Neural crest cell (in vitro differentiated cells): Measurements from ENCODE around the gene USP21. TPM values are rescaled to one million over a fixed set of nuclear protein-coding genes. Genes with fewer than 3 reads are reported as not detected.

Experiments used
- DNase-seq: peaks from one replicate; pipeline ENCODE4 v3.0.0; 2021; ENCODE audit warnings: low read depth, mixed read lengths, low spot score
- H3K27ac Mint-ChIP-seq: one replicate; pipeline ENCODE4 v1.8.0; 2021; ENCODE audit warnings: mild to moderate bottlenecking, mixed read lengths; ENCODE audit not compliant: unreplicated experiment
- H3K27me3 Mint-ChIP-seq: 2 replicates; pipeline ENCODE4 v1.8.0; 2021; ENCODE audit warnings: low read depth, mild to moderate bottlenecking, mixed read lengths
- H3K36me3 Mint-ChIP-seq: 2 replicates; pipeline ENCODE4 v1.8.0; 2021; ENCODE audit warnings: low read depth, mild to moderate bottlenecking, mixed read lengths
- H3K4me1 Mint-ChIP-seq: 2 replicates; pipeline ENCODE4 v1.8.0; 2021; ENCODE audit warnings: mixed read lengths
- H3K4me3 Mint-ChIP-seq: one replicate; pipeline ENCODE4 v1.8.0; 2021; ENCODE audit warnings: mild to moderate bottlenecking, mixed read lengths
- H3K9me3 Mint-ChIP-seq: 2 replicates; pipeline ENCODE4 v1.8.0; 2021; ENCODE audit warnings: mixed read lengths
- total RNA-seq: library from RNA; stranded (reverse); gene quantifications from 2 replicates; pipeline ENCODE4 v1.2.1, GENCODE V29; 2021
- TF ChIP-seq, protein P1 (sequence below): fragments of 200-600 bp; sonication (generic); conservative IDR thresholded peaks from 2 replicates; pipeline ENCODE4 v1.5.0; 2021; ENCODE audit warnings: antibody characterized with exemption, mild to moderate bottlenecking

The USP21 gene
- total RNA-seq, 1 donor from 2014 or later: 45.2 TPM

DNA sequence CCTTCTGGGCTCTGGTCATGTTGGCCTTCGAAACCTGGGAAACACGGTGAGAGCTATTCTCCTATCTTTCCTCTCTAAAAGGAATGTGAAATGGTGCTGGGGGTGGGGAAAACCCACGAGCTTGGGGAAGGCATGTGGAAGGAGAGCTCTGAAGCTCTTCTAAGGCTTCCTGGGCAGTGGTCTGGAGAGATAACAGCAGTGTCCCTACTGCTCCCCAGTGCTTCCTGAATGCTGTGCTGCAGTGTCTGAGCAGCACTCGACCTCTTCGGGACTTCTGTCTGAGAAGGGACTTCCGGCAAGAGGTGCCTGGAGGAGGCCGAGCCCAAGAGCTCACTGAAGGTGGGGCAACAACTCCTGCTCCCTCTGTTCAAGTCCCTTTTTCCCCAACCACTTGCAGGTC is 2.8 kb downstream of the USP21 start:
- Mint-ChIP-seq H3K4me1 (peaks cover 51% of the 10 kb centered on the region), H3K4me3 (peak overlapping the region; percentile 94), H3K27ac (no peak overlapping the region), H3K9me3 (no peaks in the 10 kb centered on the region), H3K27me3 (no peaks in the 10 kb centered on the region), H3K36me3 (peaks cover 3% of the 10 kb centered on the region)
- TF ChIP-seq, protein P1, sequence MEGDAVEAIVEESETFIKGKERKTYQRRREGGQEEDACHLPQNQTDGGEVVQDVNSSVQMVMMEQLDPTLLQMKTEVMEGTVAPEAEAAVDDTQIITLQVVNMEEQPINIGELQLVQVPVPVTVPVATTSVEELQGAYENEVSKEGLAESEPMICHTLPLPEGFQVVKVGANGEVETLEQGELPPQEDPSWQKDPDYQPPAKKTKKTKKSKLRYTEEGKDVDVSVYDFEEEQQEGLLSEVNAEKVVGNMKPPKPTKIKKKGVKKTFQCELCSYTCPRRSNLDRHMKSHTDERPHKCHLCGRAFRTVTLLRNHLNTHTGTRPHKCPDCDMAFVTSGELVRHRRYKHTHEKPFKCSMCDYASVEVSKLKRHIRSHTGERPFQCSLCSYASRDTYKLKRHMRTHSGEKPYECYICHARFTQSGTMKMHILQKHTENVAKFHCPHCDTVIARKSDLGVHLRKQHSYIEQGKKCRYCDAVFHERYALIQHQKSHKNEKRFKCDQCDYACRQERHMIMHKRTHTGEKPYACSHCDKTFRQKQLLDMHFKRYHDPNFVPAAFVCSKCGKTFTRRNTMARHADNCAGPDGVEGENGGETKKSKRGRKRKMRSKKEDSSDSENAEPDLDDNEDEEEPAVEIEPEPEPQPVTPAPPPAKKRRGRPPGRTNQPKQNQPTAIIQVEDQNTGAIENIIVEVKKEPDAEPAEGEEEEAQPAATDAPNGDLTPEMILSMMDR: no peak
- no peak for DNase-seq

DNA sequence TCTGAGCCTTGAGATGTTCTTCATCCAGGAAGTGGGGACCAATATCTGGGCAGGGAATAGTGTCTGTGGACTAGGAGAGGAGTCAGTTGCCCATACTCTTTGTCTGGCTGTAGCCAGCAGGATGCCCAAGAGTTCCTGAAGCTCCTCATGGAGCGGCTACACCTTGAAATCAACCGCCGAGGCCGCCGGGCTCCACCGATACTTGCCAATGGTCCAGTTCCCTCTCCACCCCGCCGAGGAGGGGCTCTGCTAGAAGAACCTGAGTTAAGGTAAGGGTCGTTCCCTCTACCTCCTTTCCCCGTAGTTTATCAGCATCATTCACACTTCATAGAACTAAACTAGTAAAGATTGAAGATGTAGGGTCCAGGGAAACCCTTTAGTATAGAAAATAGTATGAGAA is 3.5 kb downstream of the USP21 start:
- peaks cover 54% of the 10 kb centered on the region for H3K4me1 Mint-ChIP-seq
- TF ChIP-seq, protein P1: no peak
- H3K9me3 Mint-ChIP-seq: no peaks in the 10 kb centered on the region
- peak overlapping the region; percentile 94 for H3K4me3 Mint-ChIP-seq
- H3K27ac Mint-ChIP-seq: no peak overlapping the region
- DNase-seq: no peak
- no peaks in the 10 kb centered on the region for H3K27me3 Mint-ChIP-seq
- peaks cover 3% of the 10 kb centered on the region for H3K36me3 Mint-ChIP-seq

DNA sequence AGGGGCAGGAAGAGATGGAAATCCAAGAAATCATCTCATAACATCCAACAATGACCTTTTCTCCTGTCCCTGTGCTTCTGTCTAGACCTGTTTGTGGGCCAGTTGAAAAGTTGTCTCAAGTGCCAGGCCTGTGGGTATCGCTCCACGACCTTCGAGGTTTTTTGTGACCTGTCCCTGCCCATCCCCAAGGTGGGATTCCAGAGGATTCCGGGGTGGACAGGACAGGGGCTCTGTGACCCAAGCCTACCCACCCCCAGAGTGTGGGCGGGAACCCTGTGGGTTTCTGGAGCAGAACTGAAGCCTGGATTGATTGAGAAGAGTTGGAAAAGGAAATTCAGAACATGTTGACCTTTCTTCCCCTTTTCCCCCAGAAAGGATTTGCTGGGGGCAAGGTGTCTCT is 4.5 kb downstream of the USP21 start:
- no peaks in the 10 kb centered on the region for H3K27me3 Mint-ChIP-seq
- TF ChIP-seq, protein P1: no peak
- H3K36me3 Mint-ChIP-seq: peaks cover 3% of the 10 kb centered on the region
- peak overlapping the region; percentile 94 for H3K4me3 Mint-ChIP-seq
- no peaks in the 10 kb centered on the region for H3K9me3 Mint-ChIP-seq
- no peak for DNase-seq
- H3K4me1 Mint-ChIP-seq: peaks cover 55% of the 10 kb centered on the region
- H3K27ac Mint-ChIP-seq: no peak overlapping the region

DNA sequence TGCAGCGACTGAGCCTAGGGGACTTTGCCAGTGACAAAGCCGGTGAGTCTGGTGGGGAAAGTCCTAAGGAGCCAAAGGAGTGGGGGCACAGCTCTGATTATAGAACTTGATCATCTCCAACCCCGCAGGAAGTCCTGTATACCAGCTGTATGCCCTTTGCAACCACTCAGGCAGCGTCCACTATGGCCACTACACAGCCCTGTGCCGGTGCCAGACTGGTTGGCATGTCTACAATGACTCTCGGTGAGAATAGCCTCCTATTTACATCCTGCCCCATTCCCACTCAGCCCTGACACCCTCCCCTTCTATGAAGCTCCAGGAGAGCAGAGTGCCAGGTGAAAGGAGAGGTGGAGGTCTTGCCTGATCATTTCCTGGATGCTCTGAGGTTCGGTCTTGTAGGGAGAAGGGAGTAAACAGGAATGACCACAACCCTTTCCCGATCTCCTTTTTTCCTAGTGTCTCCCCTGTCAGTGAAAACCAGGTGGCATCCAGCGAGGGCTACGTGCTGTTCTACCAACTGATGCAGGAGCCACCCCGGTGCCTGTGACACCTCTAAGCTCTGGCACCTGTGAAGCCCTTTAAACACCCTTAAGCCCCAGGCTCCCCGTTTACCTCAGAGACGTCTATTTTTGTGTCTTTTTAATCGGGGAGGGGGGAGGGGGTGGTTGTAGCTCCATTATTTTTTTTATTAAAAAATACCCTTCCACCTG is 5.8 kb downstream of the USP21 start:
- no peaks in the 10 kb centered on the region for H3K27me3 Mint-ChIP-seq
- peak overlapping the region; percentile 94 for H3K4me3 Mint-ChIP-seq
- no peaks in the 10 kb centered on the region for H3K9me3 Mint-ChIP-seq
- no peak for DNase-seq
- peaks cover 46% of the 10 kb centered on the region for H3K4me1 Mint-ChIP-seq
- H3K27ac Mint-ChIP-seq: peak overlapping the region; percentile 12
- H3K36me3 Mint-ChIP-seq: peaks cover 3% of the 10 kb centered on the region
- TF ChIP-seq, protein P1: no peak

DNA sequence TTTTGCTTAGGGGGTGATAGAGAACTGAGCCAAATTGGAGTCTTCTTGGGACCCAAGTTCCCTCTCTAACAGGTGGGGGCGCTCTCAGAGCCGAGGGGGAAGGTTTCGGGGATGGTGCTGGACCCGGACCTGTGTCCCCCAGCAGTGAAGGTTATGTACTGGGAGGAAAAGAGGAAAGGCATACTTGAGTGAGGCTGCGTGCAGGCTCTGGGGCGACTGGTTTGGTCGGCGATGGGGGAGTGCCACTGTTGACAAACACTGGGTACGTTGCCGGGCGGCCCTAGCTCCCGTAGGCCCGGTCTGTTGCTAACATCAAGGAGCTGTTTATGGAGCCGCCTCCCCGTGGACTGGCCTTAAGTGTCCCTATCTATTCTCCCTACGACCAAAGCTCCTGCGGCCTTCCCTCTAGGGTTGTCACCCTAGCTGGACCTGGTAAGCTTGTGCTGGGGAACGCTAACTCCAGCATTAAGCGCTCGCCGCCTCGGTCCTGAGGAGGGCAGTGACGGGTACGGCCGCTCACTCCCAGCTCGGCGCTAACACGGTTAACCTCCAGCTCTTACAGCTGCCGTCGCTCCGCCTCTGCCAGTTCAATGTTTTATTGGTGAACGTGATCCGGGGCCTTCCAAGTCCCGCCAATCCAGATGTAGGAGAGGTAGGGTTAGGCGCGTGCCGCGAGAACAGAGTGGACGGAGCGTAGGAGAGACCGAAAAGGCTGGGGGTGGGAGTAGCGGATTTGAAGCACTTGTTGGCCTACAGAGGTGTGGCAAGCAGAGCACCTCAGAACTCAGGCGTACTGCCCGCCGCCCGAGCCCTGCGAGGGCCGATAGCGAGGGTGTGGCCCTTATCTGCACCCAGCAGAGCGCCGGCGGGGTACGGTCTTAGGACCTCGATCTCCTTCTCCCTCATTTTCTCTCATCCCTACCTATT is 6.7 kb downstream of the USP21 start, which contains the start of gene PPOX:
Gene PPOX (plus strand): TSS at position 685 of the 927 bp plus-strand sequence. CDS start 422 bp downstream, outside the sequence.
- H3K4me1 Mint-ChIP-seq: peaks cover 41% of the 10 kb centered on the region
- H3K4me3 Mint-ChIP-seq: peak within 1 kb of the TSS; percentile 94
- H3K27me3 Mint-ChIP-seq: no peaks in the 10 kb centered on the region
- H3K27ac Mint-ChIP-seq: peak within 1 kb of the TSS; percentile 95
- peaks cover 4% of the 10 kb centered on the region for H3K36me3 Mint-ChIP-seq
- TF ChIP-seq, protein P1: peak; percentile 57
- no peaks in the 10 kb centered on the region for H3K9me3 Mint-ChIP-seq
- DNase-seq: peak; percentile 86
